PFSK-1 (cell line): Measurements from ENCODE around the gene LYPD8.

Experiments
- FOXP2 ChIP-seq: optimal IDR thresholded peaks from 2 replicates; pipeline ENCODE3; 2011; ENCODE audit warnings: borderline replicate concordance, control low read depth, inconsistent platforms; ENCODE audit not compliant: insufficient read depth; ENCODE audit errors: extremely low read length, extremely low read depth
- POLR2AphosphoS5 ChIP-seq: IDR thresholded peaks from 2 replicates; pipeline ENCODE4 v1.6.1; 2012; ENCODE audit warnings: low read depth, mild to moderate bottlenecking, control low read depth, low read length, moderate library complexity
- REST ChIP-seq, 2 experiments: IDR thresholded peaks; 2 replicates each; pipeline versions ENCODE4 v1.6.1 to v1.8.0; 2011 to 2012; ENCODE audit warnings: low read depth in 2 of 2, low read length in 2 of 2, control low read depth in 1 of 2, inconsistent platforms in 1 of 2, mild to moderate bottlenecking in 1 of 2, moderate library complexity in 1 of 2; ENCODE audit not compliant: insufficient read depth in 1 of 2
- SIN3A ChIP-seq: IDR thresholded peaks from 2 replicates; pipeline ENCODE4 v1.6.1; 2012; ENCODE audit warnings: mild to moderate bottlenecking, low read length, moderate library complexity, borderline replicate concordance; ENCODE audit not compliant: insufficient read depth
- TAF1 ChIP-seq: IDR thresholded peaks from 2 replicates; pipeline ENCODE4 v1.6.1; 2012; ENCODE audit warnings: low read length, control low read depth, borderline replicate concordance; ENCODE audit not compliant: insufficient read depth

LYPD8 gene

GRCh38 chr1:248696261-248696660 lies 59.3 kb downstream of the LYPD8 start:
- TF ChIP-seq TAF1 (no peak), FOXP2 (no peak), SIN3A (no peak), POLR2AphosphoS5 (no peak), REST (IDR thresholded peaks at IDR 0.05; ENCODE audit: insufficient read depth in 1 of 2, low read depth in 2 of 2, low read length in 2 of 2) (no peak)

GRCh38 chr1:248695451-248696132 lies 60.0 kb downstream of the LYPD8 start:
- TF ChIP-seq TAF1 (no peak), POLR2AphosphoS5 (no peak), FOXP2 (no peak), SIN3A (no peak), REST (IDR thresholded peaks at IDR 0.05; ENCODE audit: insufficient read depth in 1 of 2, low read depth in 2 of 2, low read length in 2 of 2) (no peak)

- TF ChIP-seq SIN3A (no peak), REST (IDR thresholded peaks at IDR 0.05; ENCODE audit: insufficient read depth in 1 of 2, low read depth in 2 of 2, low read length in 2 of 2) (no peak), POLR2AphosphoS5 (no peak), FOXP2 (no peak), TAF1 (no peak)
Observed at GRCh38 chr1:248691567-248692155, 63.9 kb downstream of the LYPD8 start.
